Lung (tissue), 12 donors: Measurements from ENCODE around the gene PIGV. TPM values are rescaled to one million over a fixed set of nuclear protein-coding genes. Genes with fewer than 3 reads are reported as not detected.

Experiments
- ATAC-seq: fragments of 200-7000 bp; cut with Tn5 transposase; one replicate; pipeline ENCODE4 v1.9.1; 2020; ENCODE audit warnings: moderate number of reproducible peaks; ENCODE audit not compliant: insufficient read depth, low FRiP score
- DNase-seq, 3 donors: peaks; one replicate each; pipeline ENCODE4 v3.0.0-alpha.2; 2013 to 2017
- H3K27ac ChIP-seq, 2 donors: one replicate each; pipeline ENCODE4 v1.5.1; 2013; ENCODE audit warnings: mild to moderate bottlenecking in 2 of 2, moderate library complexity in 2 of 2, control low read depth in 1 of 2, inconsistent platforms in 1 of 2, low read depth in 1 of 2, low read length in 1 of 2
- H3K27me3 ChIP-seq, 3 donors: one replicate each; pipeline ENCODE4 v1.5.1; 2013; ENCODE audit warnings: low read length in 2 of 3; ENCODE audit not compliant: control insufficient read depth in 3 of 3, insufficient read depth in 3 of 3
- H3K36me3 ChIP-seq, 4 donors: one replicate each; pipeline ENCODE4 v1.5.1; 2013; ENCODE audit warnings: low read length in 4 of 4, mild to moderate bottlenecking in 1 of 4, moderate library complexity in 1 of 4; ENCODE audit not compliant: control insufficient read depth in 4 of 4, insufficient read depth in 4 of 4
- H3K4me1 ChIP-seq, 5 donors: one replicate each; pipeline ENCODE4 v1.5.1; 2013; ENCODE audit warnings: low read length in 5 of 5, mild to moderate bottlenecking in 2 of 5, moderate library complexity in 1 of 5; ENCODE audit not compliant: control insufficient read depth in 5 of 5, insufficient read depth in 5 of 5
- H3K4me3 ChIP-seq: one replicate; pipeline ENCODE4 v1.5.1; 2013; ENCODE audit warnings: mild to moderate bottlenecking, control low read depth, moderate library complexity
- H3K9ac ChIP-seq, 2 donors: one replicate each; pipeline ENCODE4 v1.5.1; 2013; ENCODE audit warnings: low read length in 2 of 2, control low read depth in 1 of 2; ENCODE audit not compliant: insufficient read depth in 1 of 2
- H3K9me3 ChIP-seq, 4 donors: one replicate each; pipeline ENCODE4 v1.5.1; 2013; ENCODE audit warnings: low read length in 3 of 4, mild to moderate bottlenecking in 1 of 4, moderate library complexity in 1 of 4; ENCODE audit not compliant: control insufficient read depth in 4 of 4, insufficient read depth in 3 of 4
- WGBS, 2 donors: extraction: QIAGEN DNeasy Blood & Tissue Kit; methylation state at CpG; one replicate each; pipeline ENCODE4 v1.1.7; 2013; 5-methylcytosine and 5-hydroxymethylcytosine counted together
- polyA plus RNA-seq, 2 donors: library from polyadenylated mRNA; stranded (reverse); fragments of 200-250 nt; gene quantifications; one replicate each; pipeline ENCODE4 v1.2.1, GENCODE V29; 2013
- total RNA-seq, 2 donors: library from RNA; depleted of rRNA in 1 of 2; stranded (reverse); fragments of >200 nt in 1 of 2; gene quantifications; one replicate each; pipeline ENCODE4 v1.2.1, GENCODE V29; 2014 to 2021
- TF ChIP-seq, protein P1 (sequence below): IDR thresholded peaks from 2 replicates; pipeline ENCODE4 v1.5.1; 2012; ENCODE audit warnings: mild to moderate bottlenecking; ENCODE audit errors: control extremely low read depth, extremely low read depth
- donor health status: control.
- donor health status: control.
- donor health status: Bipolar disorder and iron deficiency.
- donor health status: healthy.
- donor health status: DM: yes; HTN: yes; CAD: no.

Gene PIGV
- total and polyA plus RNA-seq, 4 donors = 6.8 to 14.3 (median 13.0) TPM

- ATAC-seq = no peak
- no peak overlapping the region for H3K27ac ChIP-seq
- peaks cover 7 to 33% (median 22%) of the 10 kb centered on the region in 5 donors for H3K4me1 ChIP-seq
- no peaks in the 10 kb centered on the region for H3K9me3 ChIP-seq
- DNase-seq = no peak
- peaks cover 0 to 15% (median 8%) of the 10 kb centered on the region in 4 donors for H3K36me3 ChIP-seq
- WGBS, 2 donors = 60 to 67% methylated on average over 4 of the region's 4 CpGs
- TF ChIP-seq, protein P1, sequence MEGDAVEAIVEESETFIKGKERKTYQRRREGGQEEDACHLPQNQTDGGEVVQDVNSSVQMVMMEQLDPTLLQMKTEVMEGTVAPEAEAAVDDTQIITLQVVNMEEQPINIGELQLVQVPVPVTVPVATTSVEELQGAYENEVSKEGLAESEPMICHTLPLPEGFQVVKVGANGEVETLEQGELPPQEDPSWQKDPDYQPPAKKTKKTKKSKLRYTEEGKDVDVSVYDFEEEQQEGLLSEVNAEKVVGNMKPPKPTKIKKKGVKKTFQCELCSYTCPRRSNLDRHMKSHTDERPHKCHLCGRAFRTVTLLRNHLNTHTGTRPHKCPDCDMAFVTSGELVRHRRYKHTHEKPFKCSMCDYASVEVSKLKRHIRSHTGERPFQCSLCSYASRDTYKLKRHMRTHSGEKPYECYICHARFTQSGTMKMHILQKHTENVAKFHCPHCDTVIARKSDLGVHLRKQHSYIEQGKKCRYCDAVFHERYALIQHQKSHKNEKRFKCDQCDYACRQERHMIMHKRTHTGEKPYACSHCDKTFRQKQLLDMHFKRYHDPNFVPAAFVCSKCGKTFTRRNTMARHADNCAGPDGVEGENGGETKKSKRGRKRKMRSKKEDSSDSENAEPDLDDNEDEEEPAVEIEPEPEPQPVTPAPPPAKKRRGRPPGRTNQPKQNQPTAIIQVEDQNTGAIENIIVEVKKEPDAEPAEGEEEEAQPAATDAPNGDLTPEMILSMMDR = no peak
- no peak overlapping the region for H3K4me3 ChIP-seq
- H3K9ac ChIP-seq = no peak overlapping the region
- no peaks in the 10 kb centered on the region for H3K27me3 ChIP-seq
Measured at GRCh38 chr1:26789931-26790330, 2.2 kb downstream of the PIGV start.

DNA sequence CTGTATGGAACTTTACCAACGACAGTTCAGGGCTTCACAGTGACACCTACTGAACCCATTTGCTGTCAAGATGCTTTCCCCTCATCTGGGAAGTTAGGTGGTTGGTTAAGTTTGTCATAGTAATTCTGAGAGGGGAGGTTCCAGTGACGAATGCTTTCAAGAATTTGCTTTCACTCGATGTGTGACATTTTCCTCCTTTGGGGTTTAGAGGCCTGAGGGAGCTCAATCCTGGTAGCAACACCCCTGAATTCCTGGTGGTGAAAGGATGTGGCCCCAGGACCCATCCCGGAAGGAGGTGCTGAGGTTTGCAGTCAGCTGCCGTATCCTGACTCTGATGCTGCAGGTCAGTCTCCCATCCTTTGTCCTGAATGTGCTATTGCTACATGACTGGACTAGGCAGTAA is 2.8 kb downstream of the PIGV start:
- 71 to 74% methylated on average over 5 of the region's 5 CpGs for WGBS, 2 donors
- H3K9ac ChIP-seq = no peak overlapping the region

GRCh38 chr1:26791148-26791547 is 3.4 kb downstream of the PIGV start:
- peaks cover 4 to 23% (median 12%) of the 10 kb centered on the region in 5 donors for H3K4me1 ChIP-seq
- 56 to 68% methylated on average over 6 of the region's 6 CpGs for WGBS, 2 donors
- H3K9ac ChIP-seq = no peak overlapping the region
- ATAC-seq = no peak
- no peak for DNase-seq
- H3K27me3 ChIP-seq = no peaks in the 10 kb centered on the region
- no peaks in the 10 kb centered on the region for H3K9me3 ChIP-seq
- TF ChIP-seq, protein P1 = no peak
- H3K36me3 ChIP-seq = peaks cover 0 to 17% (median 9%) of the 10 kb centered on the region in 4 donors
- no peak overlapping the region for H3K4me3 ChIP-seq
- H3K27ac ChIP-seq = peak overlapping the region in 1 of 2 donors; percentile 67

More for the DNA sequence above, 2.8 kb downstream of the PIGV start:
- Histone ChIP-seq H3K9me3 (no peaks in the 10 kb centered on the region), H3K36me3 (peaks cover 0 to 17% (median 9%) of the 10 kb centered on the region in 4 donors), H3K4me1 (peaks cover 7 to 29% (median 17%) of the 10 kb centered on the region in 5 donors), H3K27ac (peak overlapping the region in 1 of 2 donors; percentile 67), H3K4me3 (no peak overlapping the region), H3K27me3 (no peaks in the 10 kb centered on the region)
- no peak for DNase-seq
- TF ChIP-seq, protein P1 = no peak
- ATAC-seq = no peak

DNA sequence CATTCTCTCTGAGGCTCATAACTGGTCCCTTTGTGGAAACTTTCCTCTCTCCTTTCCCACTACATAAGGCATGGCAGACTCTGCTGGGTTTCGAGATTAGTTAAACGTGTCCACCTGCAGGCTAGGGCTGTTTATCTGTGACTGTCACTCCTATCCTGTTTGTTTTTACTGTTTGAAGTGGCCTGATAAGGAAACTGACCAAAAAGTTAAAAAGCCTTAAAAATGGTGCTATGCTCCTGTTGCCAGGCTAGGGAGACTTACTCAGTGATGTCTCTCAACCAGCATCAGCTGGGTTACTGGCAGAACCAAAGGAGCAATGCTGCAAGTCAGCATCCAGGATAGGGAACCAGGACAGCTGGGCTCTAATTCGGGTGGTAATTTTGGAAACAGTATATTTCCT is 3.9 kb downstream of the PIGV start:
- TF ChIP-seq, protein P1 = no peak
- H3K9ac ChIP-seq = peak overlapping the region in 1 of 2 donors; percentile 9
- H3K27ac ChIP-seq = peak overlapping the region in 1 of 2 donors; percentile 52
- H3K9me3 ChIP-seq = no peaks in the 10 kb centered on the region
- DNase-seq = no peak
- WGBS, 2 donors = 64 to 66% methylated on average over 3 of the region's 3 CpGs
- peaks cover 0 to 17% (median 9%) of the 10 kb centered on the region in 4 donors for H3K36me3 ChIP-seq
- no peak overlapping the region for H3K4me3 ChIP-seq
- no peak for ATAC-seq
- H3K27me3 ChIP-seq = no peaks in the 10 kb centered on the region
- peaks cover 3 to 18% (median 7%) of the 10 kb centered on the region in 5 donors for H3K4me1 ChIP-seq
